AG04450 (cell line): ENCODE data around the gene NPRL2. TPM values are rescaled to one million over a fixed set of nuclear protein-coding genes. Genes with fewer than 3 reads are reported as not detected.

Experiments
- CTCF ChIA-PET: fragments of 300-600, 350-600 bp; formaldehyde crosslinking; extraction: SDS; loops from one replicate; lab custom pipeline; 2022; ENCODE audit warnings: antibody characterized with exemption, inconsistent platforms; lab: Charles Lee
- POLR2A ChIA-PET: fragments of 350-600 bp; formaldehyde crosslinking; extraction: SDS; loops from one replicate; lab custom pipeline; 2021; ENCODE audit warnings: antibody characterized with exemption, inconsistent platforms; lab: Yijun Ruan, JAX
- DNase-seq: peaks from one replicate; pipeline ENCODE4 v3.0.0-alpha.2; 2011; ENCODE audit warnings: low read depth, low spot score
- H3K27ac ChIP-seq: one replicate; pipeline ENCODE4 v1.5.1; 2012; ENCODE audit warnings: low read depth, low read length, control low read depth
- H3K27me3 ChIP-seq: one replicate; pipeline ENCODE4 v1.6.0; 2012; ENCODE audit warnings: low read length; ENCODE audit not compliant: control insufficient read depth, insufficient read depth
- H3K4me3 ChIP-seq: 2 replicates; pipeline ENCODE4 v1.5.1; 2011; ENCODE audit warnings: mild to moderate bottlenecking, low read depth, low read length, control low read depth
- H3K9me3 ChIP-seq: 2 replicates; pipeline ENCODE4 v1.5.1; 2012; ENCODE audit warnings: low read length; ENCODE audit not compliant: control insufficient read depth, insufficient read depth
- polyA plus RNA-seq: library from polyadenylated mRNA; depleted of rRNA; stranded (reverse); fragments of >200 nt; gene quantifications from 2 replicates; pipeline ENCODE4 v1.2.3, GENCODE V29; 2011
- TF ChIP-seq, protein P1 (sequence below): IDR thresholded peaks from 2 replicates; pipeline ENCODE4 v1.5.1; 2011; ENCODE audit warnings: low read depth, low read length, control low read depth, inconsistent platforms

Gene NPRL2
- polyA plus RNA-seq, 1 experiment = 25.6 TPM

- DNase-seq = no peak
- POLR2A ChIA-PET = interaction anchor here (0.6 to 2.4 kb wide), 13 partner anchors 9 to 1675 kb away, joined by 3 to 22 read pairs (median 5); partner anchors contain the start of genes CYB561D2, HYAL3, NAA80 and NPRL2
- TF ChIP-seq, protein P1, sequence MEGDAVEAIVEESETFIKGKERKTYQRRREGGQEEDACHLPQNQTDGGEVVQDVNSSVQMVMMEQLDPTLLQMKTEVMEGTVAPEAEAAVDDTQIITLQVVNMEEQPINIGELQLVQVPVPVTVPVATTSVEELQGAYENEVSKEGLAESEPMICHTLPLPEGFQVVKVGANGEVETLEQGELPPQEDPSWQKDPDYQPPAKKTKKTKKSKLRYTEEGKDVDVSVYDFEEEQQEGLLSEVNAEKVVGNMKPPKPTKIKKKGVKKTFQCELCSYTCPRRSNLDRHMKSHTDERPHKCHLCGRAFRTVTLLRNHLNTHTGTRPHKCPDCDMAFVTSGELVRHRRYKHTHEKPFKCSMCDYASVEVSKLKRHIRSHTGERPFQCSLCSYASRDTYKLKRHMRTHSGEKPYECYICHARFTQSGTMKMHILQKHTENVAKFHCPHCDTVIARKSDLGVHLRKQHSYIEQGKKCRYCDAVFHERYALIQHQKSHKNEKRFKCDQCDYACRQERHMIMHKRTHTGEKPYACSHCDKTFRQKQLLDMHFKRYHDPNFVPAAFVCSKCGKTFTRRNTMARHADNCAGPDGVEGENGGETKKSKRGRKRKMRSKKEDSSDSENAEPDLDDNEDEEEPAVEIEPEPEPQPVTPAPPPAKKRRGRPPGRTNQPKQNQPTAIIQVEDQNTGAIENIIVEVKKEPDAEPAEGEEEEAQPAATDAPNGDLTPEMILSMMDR = peak; percentile 1; the same call in 1 of the 2 replicates
Measured at GRCh38 chr3:50336452-50337174, 14.0 kb downstream of the NPRL2 start.

GRCh38 chr3:50334339-50335075 is 16.1 kb downstream of the NPRL2 start:
- no peak overlapping the region for H3K27ac ChIP-seq
- CTCF ChIA-PET = interaction anchor here (0.6 to 0.9 kb wide), 2 partner anchors 10 to 280 kb away, joined by 3 to 4 read pairs; no protein-coding TSS in a partner anchor

More at GRCh38 chr3:50336452-50337174, 14.0 kb downstream of the NPRL2 start:
- Histone ChIP-seq H3K9me3 (no peaks in the 10 kb centered on the region; the same call in 1 of the 2 replicates), H3K27ac (peak overlapping the region; percentile 96), H3K27me3 (no peaks in the 10 kb centered on the region), H3K4me3 (peak overlapping the region; percentile 98)
- CTCF ChIA-PET = interaction anchor here (0.5 to 2.4 kb wide), 7 partner anchors 11 to 501 kb away, joined by 3 to 15 read pairs (median 4); no protein-coding TSS in a partner anchor

DNA sequence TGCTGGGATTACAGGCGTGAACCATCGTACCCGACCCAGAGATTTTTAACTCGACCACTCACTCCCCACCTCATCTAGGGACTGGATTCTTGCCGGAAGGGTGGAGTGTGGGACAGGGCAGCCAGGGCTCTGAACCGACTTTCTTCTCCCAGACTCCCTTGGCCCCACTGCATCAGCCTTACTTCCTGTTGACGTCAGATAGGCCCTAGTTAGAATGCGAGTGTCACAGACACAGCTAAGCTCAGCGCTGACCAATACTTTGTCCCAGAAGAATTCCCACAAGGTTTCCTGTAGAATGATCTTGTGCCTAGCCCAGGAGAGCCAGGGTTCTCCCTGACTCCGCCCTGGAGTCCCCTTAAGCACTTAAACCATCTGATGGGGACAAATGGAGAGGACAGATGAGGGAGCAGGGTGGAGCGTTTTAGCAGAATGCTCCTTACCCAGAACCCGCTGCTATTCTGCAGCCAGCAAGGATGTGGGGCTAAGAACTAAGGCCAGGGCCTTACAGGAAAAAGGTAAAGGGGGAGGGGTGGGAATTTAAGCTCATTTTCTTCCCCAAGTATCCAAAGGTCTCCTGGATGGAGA is 16.7 kb downstream of the NPRL2 start:
- H3K27me3 ChIP-seq = no peaks in the 10 kb centered on the region
- ChIA-PET CTCF (interaction anchor here (0.9 kb wide), 1 partner anchor 9 kb away, joined by 4 read pairs; no protein-coding TSS in a partner anchor), POLR2A (interaction anchor here (0.7 to 0.8 kb wide), 2 partner anchors 10 to 35 kb away, joined by 3 read pairs; partner anchors contain the start of genes HYAL3 and NAA80)
- H3K4me3 ChIP-seq = no peak overlapping the region
- H3K9me3 ChIP-seq = no peaks in the 10 kb centered on the region; the same call in 1 of the 2 replicates
- TF ChIP-seq, protein P1 = no peak
- no peak for DNase-seq
- H3K27ac ChIP-seq = peak overlapping the region; percentile 47

More at GRCh38 chr3:50334339-50335075, 16.1 kb downstream of the NPRL2 start:
- POLR2A ChIA-PET = no interaction called here
- Histone ChIP-seq H3K4me3 (peak overlapping the region; percentile 17; the same call in 1 of the 2 replicates), H3K27me3 (no peaks in the 10 kb centered on the region), H3K9me3 (no peaks in the 10 kb centered on the region; the same call in 1 of the 2 replicates)
- TF ChIP-seq, protein P1 = no peak
- DNase-seq = no peak

DNA sequence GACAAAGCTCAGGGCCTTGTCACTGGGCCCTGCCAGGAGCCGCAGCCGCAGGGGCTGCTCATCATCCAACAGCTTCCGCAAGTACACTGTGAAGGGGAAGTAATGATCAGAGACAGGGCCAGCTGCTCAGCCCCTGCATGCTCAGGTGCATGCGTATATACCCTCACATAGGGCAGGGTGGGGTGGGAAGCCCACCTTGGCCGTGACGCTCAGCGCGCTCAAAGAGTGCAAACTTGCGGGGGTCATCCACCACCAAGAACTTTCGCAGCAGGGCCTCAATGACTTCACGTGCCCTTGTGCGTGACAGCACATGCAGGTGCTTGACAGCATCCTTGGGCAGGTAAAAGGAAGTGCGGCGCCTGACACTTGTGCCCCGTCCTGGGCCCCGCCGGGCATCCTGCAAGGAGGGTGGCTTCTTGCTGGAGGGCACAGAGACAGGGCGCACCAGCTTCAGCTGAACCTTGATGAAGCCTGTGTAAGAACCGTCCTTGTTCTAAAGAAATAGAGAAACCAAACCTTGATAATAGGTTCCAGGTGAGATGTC is 19.1 kb downstream of the NPRL2 start:
- CTCF ChIA-PET = interaction anchor here (1.1 kb wide), 1 partner anchor 10 kb away, joined by 5 read pairs; no protein-coding TSS in a partner anchor

More for the DNA sequence above, 19.1 kb downstream of the NPRL2 start:
- no peaks in the 10 kb centered on the region; the same call in 1 of the 2 replicates for H3K9me3 ChIP-seq
- no peak overlapping the region for H3K4me3 ChIP-seq
- no peak overlapping the region for H3K27ac ChIP-seq
- no peaks in the 10 kb centered on the region for H3K27me3 ChIP-seq
- TF ChIP-seq, protein P1 = no peak
- no peak for DNase-seq
- POLR2A ChIA-PET = no interaction called here
